ENCODE measurements around the gene TGFBI.

TGFBI gene

DNA sequence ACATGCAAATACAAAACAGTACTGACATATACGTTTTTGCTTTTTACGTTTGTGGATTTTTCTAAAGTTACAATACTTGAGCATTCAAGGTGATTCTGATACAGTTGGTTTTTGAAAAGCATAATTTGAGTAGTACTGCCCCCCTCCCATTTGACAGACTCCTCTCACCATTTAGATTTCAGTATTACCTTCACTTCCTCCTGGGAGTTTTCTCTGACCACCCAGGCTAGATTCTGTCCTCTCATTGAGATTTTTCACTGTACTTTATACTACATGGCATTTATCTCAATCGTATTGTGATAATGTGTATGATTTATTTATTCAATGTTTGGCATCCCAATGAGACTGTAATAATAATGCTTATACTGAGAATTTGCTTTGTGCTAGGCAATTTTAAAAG, 71.1 kb downstream of the TGFBI start:
- DNase-seq, result no peak

DNA sequence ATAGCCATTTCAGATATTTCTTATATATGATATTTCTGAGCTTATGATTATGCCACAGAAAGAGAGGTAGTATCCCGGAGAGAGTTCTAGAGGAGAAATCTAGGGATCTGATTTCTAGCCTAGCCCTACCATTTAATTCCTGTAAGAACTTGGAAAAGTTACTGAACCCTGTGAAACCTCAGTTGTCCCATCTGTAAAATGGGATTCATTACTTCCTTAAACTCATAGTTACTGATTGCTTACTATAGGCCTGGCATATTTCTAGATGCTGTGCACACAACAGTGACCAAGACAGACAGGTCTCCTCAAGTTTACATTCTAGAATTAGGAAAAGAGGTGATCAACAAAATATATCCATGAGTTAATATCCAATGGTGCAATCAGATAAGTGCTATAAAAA, 73.1 kb downstream of the TGFBI start:
- DNase-seq, result no peak

DNA sequence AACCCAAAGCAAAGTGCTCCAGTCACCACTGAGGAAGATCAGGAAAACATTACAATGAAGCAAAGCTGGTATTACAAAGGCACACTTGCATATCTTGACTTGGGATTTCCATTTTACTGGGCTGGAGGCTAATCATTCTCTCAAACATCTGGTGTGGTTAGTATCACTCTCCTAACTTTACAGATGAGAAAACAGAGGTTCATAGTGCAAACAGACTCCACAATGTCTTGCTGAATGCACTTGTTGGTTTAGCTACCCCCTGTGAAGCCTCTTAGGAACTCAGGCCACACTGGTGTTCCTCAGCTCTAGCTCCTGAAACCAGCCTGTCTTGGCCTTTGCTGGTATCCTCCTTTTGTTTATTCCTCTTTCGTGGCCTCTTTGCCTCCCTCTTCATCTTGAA, 74.3 kb downstream of the TGFBI start:
- DNase-seq, result no peak

DNA sequence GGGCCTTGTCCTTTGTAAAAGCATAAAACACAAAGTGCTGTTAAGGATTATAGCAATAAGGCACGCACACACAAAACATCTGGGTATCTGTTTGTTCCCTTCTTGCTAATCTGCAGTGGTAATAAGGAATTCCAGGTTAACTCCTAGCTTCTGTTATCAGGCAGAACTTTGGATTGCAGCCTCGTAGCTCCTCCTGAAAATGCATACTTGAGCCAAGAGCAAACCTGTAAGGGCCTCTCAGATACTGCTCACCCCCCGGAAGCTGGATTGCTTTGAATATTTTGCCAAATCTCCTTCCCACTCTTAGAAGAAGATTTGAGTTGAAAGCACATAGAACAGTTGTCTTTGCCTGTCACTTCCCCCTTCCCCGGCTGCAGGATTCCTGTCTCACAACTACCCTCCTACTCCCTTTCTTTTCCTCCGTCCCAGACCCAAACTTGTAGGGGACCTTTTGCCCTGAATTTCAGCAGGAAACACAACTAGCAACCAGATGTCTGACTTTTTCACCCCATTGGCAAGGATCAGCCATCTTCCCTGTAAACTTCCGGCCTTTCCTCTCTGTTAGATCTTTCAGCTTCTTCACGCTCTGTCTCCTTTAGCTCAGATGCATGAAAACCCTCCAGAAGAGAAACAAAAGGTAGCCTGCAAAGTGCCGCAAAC, 75.6 kb downstream of the TGFBI start:
- no peak for DNase-seq

DNA sequence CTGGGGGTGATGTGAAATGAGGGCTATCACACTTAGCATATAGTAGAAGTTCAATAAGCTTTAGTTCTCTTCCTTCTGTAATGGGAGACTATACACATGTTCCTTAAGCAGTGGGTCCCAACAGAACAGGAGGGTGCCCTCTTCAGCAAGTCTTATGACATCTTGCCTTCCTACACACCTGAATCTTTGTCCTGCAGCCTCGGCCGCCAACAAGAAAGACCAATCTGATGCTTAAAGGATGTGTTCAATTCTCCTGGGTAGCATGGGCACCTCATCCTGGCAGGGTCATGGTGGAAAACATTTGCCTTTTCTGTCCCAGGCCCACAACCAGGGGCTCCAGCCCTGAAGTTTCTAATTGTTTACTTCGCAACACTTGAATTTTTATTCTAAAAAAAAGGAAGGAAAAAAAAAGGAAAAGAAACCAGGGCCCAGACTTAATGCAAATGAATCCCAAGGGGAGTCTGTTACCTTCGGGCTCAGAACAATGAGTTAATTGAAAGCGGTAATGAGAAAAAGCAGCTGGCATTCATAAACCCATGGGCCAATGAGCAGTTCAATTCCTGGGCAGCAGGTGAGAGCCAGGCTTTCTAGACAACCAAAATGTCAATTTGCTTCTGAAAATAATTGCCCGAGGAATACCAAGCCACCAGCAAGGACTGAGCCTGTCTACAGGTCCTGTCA, 77.7 kb downstream of the TGFBI start:
- peak; percentile 48 for DNase-seq

DNA sequence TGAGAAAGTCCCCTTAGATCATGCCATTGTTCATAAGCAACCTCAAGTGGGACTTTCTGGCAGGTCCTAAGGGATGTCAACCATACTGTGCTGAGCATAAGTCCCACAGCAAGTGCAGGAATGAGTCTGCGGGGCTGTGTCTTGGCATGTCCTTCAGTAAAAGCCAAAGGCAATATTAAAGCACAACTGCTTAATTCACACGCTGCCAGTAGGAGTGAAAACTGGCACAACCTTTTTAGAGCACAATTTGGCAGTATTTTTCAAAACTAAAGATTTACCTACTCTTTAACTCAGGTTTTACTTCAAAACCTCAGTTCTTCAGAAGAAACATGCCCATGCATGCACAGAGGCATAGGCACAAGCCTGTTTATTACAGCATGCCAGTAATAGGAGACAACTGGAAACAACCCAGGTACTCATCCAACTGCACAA, 79.4 kb downstream of the TGFBI start:
- DNase-seq, result no peak

DNA sequence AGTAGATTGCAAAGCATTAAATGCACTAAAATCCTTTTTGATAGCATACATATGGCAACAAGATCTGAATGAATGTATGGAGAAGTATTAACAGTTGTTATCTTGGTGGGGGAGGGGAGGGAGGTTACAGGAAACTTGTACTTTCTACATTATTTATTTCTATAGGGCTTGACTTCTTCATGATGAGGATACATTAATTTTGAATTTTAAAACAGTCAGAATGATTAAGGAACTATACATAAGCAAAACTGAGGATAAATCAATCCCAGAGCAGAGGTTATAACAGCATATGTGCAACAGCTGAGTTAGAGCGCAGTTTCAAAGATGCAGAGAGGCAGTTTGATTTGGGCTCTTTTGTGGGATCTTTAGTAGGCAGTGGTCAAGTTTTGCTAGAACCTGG, 80.0 kb downstream of the TGFBI start:
- no peak for DNase-seq

DNA sequence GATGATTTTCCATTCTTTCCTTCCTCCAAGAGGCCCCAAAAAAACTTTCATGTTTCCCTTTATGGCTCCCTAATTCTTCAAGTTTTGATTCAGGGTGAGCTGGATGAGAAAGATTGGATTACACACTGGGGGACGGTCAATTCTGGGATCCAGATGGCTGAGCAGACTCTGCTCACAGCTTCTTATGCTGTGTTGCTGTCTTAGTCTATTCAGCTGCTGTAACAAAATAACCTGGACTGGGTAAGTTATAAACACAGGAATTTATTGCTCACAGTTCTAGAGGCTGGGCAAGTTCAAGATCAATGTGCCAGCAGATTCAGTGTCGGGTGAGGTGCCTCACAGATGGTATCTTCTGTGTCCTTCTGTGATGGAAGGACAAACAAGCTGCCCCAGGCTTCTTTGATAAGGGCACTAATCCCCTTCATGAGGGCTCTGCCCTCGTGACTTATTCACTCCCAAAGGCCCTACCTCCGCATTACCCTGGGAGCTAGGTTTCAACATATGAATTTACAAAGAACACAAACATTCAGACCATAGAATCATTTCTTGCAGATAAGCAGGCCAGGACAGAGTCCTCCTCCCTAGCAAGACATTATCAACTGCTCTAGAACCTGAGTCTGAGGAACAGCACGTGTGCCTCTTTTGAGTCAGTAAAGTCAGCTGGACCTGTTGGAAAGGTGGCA, 80.8 kb downstream of the TGFBI start:
- DNase-seq, result no peak

Data from NCI-H1436 (cell line).